T-cell (primary cell): ENCODE data around the gene MRPS9. TPM values are rescaled to one million over a fixed set of nuclear protein-coding genes. Genes with fewer than 3 reads are reported as not detected.
A peak's percentile ranks its signal among the peaks of the same experiment; 100 is the strongest.

Source experiments
- ATAC-seq, 4 experiments: fragments of 200-7000 bp in 3 of 4; fragments of 150-1000 bp in 1 of 4; cut with Tn5 transposase; replicated peaks in 1 of 4; 1 replicate in 3 of 4; 2 replicates in 1 of 4; pipeline ENCODE4 v1.10.0; 2021; ENCODE audit warnings: moderate library complexity in 3 of 4, mild to moderate bottlenecking in 2 of 4, moderate number of reproducible peaks in 1 of 4
- CTCF ChIA-PET, 2 donors: fragments of 300-600 bp; sonication (Branson Sonifier 250); formaldehyde crosslinking; loops; one replicate each; lab custom pipeline; 2022; ENCODE audit warnings: antibody characterized with exemption in 2 of 2; lab: Charles Lee
- POLR2A ChIA-PET, 2 donors: fragments of 300-600 bp; sonication (Branson Sonifier 250); formaldehyde crosslinking; loops; one replicate each; lab custom pipeline; 2022; ENCODE audit warnings: antibody characterized with exemption in 2 of 2; lab: Charles Lee
- DNase-seq, 35 experiments: peaks; one replicate each; pipeline versions ENCODE4 v3.0.0 to v3.0.0-alpha.2; 2013 to 2023
- H3K27ac ChIP-seq: one replicate; pipeline ENCODE4 v1.5.1; 2013; ENCODE audit warnings: low read length
- H3K27me3 ChIP-seq, 2 experiments: replicated peaks in 1 of 2; 1 replicate in 1 of 2; 2 replicates in 1 of 2; pipeline versions ENCODE4 v1.6.1 to v1.7.0; 2013; ENCODE audit warnings: low read length in 1 of 2, mixed read lengths in 1 of 2; ENCODE audit not compliant: control insufficient read depth in 2 of 2, insufficient read depth in 2 of 2; ENCODE audit errors: extremely low read depth in 1 of 2
- H3K36me3 ChIP-seq, 2 donors: 1 replicate in 1 of 2; 2 replicates in 1 of 2; pipeline versions ENCODE4 v1.6.1 to v1.7.0; 2013; ENCODE audit warnings: low read length in 1 of 2; ENCODE audit not compliant: control insufficient read depth in 2 of 2, insufficient read depth in 1 of 2; ENCODE audit errors: extremely low read depth in 1 of 2
- H3K4me1 ChIP-seq, 2 experiments: 1 replicate in 1 of 2; 2 replicates in 1 of 2; pipeline versions ENCODE4 v1.6.1 to v1.7.0; 2013; ENCODE audit warnings: low read length in 2 of 2, mixed read lengths in 1 of 2; ENCODE audit not compliant: insufficient read depth in 2 of 2, control insufficient read depth in 1 of 2; ENCODE audit errors: extremely low read depth in 1 of 2
- H3K4me3 ChIP-seq, 2 donors: 1 replicate in 1 of 2; 2 replicates in 1 of 2; pipeline versions ENCODE4 v1.5.1 to v1.7.0; 2013; ENCODE audit warnings: mild to moderate bottlenecking in 2 of 2, low read length in 1 of 2, moderate library complexity in 1 of 2; ENCODE audit not compliant: control insufficient read depth in 1 of 2; ENCODE audit errors: extremely low read depth in 1 of 2
- H3K9me3 ChIP-seq: 2 replicates; pipeline ENCODE4 v1.7.0; 2013
- H3K27ac Mint-ChIP-seq, 2 donors: one replicate each; pipeline ENCODE4 v1.8.0; 2020 to 2021; ENCODE audit warnings: mild to moderate bottlenecking in 2 of 2, mixed read lengths in 2 of 2
- H3K27me3 Mint-ChIP-seq, 2 donors: one replicate each; pipeline ENCODE4 v1.8.0; 2021 to 2022; ENCODE audit warnings: mixed read lengths in 2 of 2
- H3K36me3 Mint-ChIP-seq: one replicate; pipeline ENCODE4 v1.8.0; 2021; ENCODE audit warnings: mixed read lengths
- H3K4me1 Mint-ChIP-seq, 3 donors: one replicate each; pipeline ENCODE4 v1.8.0; 2020 to 2022; ENCODE audit warnings: mixed read lengths in 3 of 3, mild to moderate bottlenecking in 1 of 3
- H3K4me3 Mint-ChIP-seq, 3 donors: one replicate each; pipeline ENCODE4 v1.8.0; 2020 to 2022; ENCODE audit warnings: mild to moderate bottlenecking in 3 of 3, mixed read lengths in 3 of 3, moderate library complexity in 3 of 3
- H3K9me3 Mint-ChIP-seq, 3 donors: one replicate each; pipeline ENCODE4 v1.8.0; 2020 to 2022; ENCODE audit warnings: mixed read lengths in 3 of 3
- WGBS: methylation state at CpG from one replicate; pipeline ENCODE4 v1.1.5; 2013; ENCODE audit warnings: missing lambda C conversion rate; ENCODE audit not compliant: insufficient coverage; 5-methylcytosine and 5-hydroxymethylcytosine counted together
- total RNA-seq, 35 experiments: library from RNA in 6 of 35; stranded (reverse) in 6 of 35; fragments of 120-200 nt in 1 of 35; gene quantifications; one replicate each; pipeline versions ENCODE4 v1.2.1 to v1.2.4 and lab custom pipeline; 2013 to 2026

The MRPS9 gene
- total RNA-seq, 5 donors from 2014 or later (not counting 1 experiment from before 2014, with no cell fraction given), result 14.0 to 24.9 (median 19.5) TPM

DNA sequence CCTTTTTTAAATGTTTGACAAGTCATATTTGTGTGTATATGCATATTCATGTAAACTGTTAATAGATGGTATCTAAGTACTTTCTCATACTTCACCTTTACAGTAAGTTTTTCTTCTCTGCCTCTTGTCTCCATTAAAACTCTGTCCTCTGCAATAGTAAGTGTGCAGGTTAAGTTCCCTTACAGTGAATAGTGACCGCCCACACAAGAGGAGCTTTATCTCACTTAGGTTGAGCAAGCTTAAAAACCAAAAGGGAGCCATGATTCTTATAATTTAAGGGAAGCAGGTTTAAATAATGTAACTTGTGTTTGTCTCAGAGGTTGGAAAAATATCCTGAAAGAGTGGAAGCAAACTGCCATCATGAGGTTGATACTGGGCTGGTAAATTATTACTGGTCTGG is 61.3 kb downstream of the MRPS9 start:
- H3K9me3 Mint-ChIP-seq, result no peaks in the 10 kb centered on the region
- Histone ChIP-seq H3K36me3 (peaks cover 7 to 50% of the 10 kb centered on the region in 2 donors), H3K27me3 (no peaks in the 10 kb centered on the region), H3K4me1 (no peaks in the 10 kb centered on the region), H3K27ac (no peak overlapping the region), H3K4me3 (no peak overlapping the region), H3K9me3 (no peaks in the 10 kb centered on the region)
- DNase-seq (no peak), ATAC-seq (no peak)
- CTCF ChIA-PET, result no interaction called here
- H3K27me3 Mint-ChIP-seq, result no peaks in the 10 kb centered on the region
- H3K36me3 Mint-ChIP-seq, result peaks cover 66% of the 10 kb centered on the region
- no peak overlapping the region for H3K4me3 Mint-ChIP-seq
- H3K27ac Mint-ChIP-seq, result no peak overlapping the region
- POLR2A ChIA-PET, result interaction anchor here in 1 of 2 donors (0.6 kb wide), 1 partner anchor 253 kb away, joined by 3 read pairs; no protein-coding TSS in a partner anchor
- H3K4me1 Mint-ChIP-seq, result no peaks in the 10 kb centered on the region
- no CpG with 5 or more reads among the region's 1 CpG for WGBS

- H3K27me3 Mint-ChIP-seq, result no peaks in the 10 kb centered on the region
- Histone ChIP-seq H3K4me3 (no peak overlapping the region), H3K9me3 (no peaks in the 10 kb centered on the region), H3K36me3 (peaks cover 7 to 46% of the 10 kb centered on the region in 2 donors), H3K27ac (no peak overlapping the region), H3K27me3 (no peaks in the 10 kb centered on the region), H3K4me1 (no peaks in the 10 kb centered on the region)
- DNase-seq (no peak), ATAC-seq (no peak)
- H3K4me1 Mint-ChIP-seq, result no peaks in the 10 kb centered on the region
- H3K36me3 Mint-ChIP-seq, result peaks cover 58% of the 10 kb centered on the region
- 89% methylated on average over 7 of the region's 9 CpGs for WGBS
- H3K4me3 Mint-ChIP-seq, result no peak overlapping the region
- ChIA-PET POLR2A (no interaction called here), CTCF (no interaction called here)
- H3K9me3 Mint-ChIP-seq, result no peaks in the 10 kb centered on the region
- H3K27ac Mint-ChIP-seq, result no peak overlapping the region
Observed at GRCh38 chr2:105100046-105100840, 62.4 kb downstream of the MRPS9 start.

GRCh38 chr2:105102001-105102400 is 64.1 kb downstream of the MRPS9 start:
- no peaks in the 10 kb centered on the region for H3K9me3 ChIP-seq
- no peak overlapping the region for H3K4me3 ChIP-seq
- ChIA-PET CTCF (no interaction called here), POLR2A (no interaction called here)
- peaks cover 7 to 37% of the 10 kb centered on the region in 2 donors for H3K36me3 ChIP-seq
- Mint-ChIP-seq H3K27me3 (no peaks in the 10 kb centered on the region), H3K9me3 (no peaks in the 10 kb centered on the region), H3K36me3 (peaks cover 47% of the 10 kb centered on the region), H3K4me3 (no peak overlapping the region), H3K4me1 (no peaks in the 10 kb centered on the region), H3K27ac (no peak overlapping the region)
- DNase-seq (no peak), ATAC-seq (no peak)
- no peaks in the 10 kb centered on the region for H3K27me3 ChIP-seq
- H3K4me1 ChIP-seq, result no peaks in the 10 kb centered on the region
- H3K27ac ChIP-seq, result no peak overlapping the region
- 96% methylated on average over 12 of the region's 12 CpGs for WGBS

DNA sequence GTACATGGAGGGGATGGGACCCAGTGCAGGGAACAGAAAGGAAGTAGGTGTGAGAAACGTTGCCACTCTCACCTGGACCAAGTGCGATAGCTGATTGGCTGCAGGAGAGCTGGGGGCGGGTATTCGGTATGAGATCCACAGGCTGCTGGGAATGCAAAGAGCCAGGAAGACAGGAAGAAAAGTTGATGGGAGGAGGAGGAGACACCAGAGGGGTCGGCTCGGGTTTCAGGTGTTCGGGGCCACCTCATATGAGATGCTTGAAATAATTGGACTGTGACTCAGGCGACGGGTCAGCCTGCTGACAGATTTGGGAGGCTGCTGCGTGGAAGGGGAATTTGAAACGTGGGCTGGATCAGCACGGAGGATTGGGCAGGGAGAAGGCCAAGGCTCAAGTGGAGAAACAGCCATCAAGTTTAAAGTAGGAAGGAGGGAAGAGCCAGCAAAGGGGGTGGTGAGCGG is 65.1 kb downstream of the MRPS9 start:
- CTCF ChIA-PET, result interaction anchor here in 1 of 2 donors (1.0 kb wide), 1 partner anchor 136 kb away, joined by 5 read pairs; no protein-coding TSS in a partner anchor
- no peak overlapping the region for H3K4me3 Mint-ChIP-seq

DNA sequence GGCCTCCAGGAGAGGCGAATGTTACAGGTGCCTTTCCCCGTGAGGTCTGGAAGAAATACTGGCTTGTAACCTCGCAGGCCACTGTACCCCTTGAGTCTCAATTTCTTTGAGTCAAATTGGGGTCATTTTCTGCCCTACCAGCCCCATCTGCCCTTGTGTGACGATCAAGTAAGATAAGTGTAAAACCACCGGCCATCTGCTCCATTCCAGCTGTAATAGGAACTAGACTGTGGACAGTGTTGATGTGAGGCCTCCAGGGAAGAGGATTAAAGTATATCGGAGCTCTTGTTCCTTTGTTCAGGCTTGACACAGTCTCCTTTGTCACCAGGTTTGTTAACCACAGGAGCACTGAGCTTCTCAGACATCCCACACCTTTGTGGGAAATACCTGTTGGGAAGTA is 65.6 kb downstream of the MRPS9 start:
- ChIA-PET POLR2A (no interaction called here), CTCF (interaction anchor here in 1 of 2 donors (1.0 kb wide), 1 partner anchor 135 kb away, joined by 5 read pairs; no protein-coding TSS in a partner anchor)
- Mint-ChIP-seq H3K4me1 (no peaks in the 10 kb centered on the region), H3K27ac (no peak overlapping the region), H3K9me3 (no peaks in the 10 kb centered on the region), H3K27me3 (no peaks in the 10 kb centered on the region), H3K36me3 (peaks cover 36% of the 10 kb centered on the region), H3K4me3 (no peak overlapping the region)
- Histone ChIP-seq H3K4me1 (no peaks in the 10 kb centered on the region), H3K27ac (no peak overlapping the region), H3K9me3 (no peaks in the 10 kb centered on the region), H3K36me3 (peaks cover 7 to 23% of the 10 kb centered on the region in 2 donors), H3K4me3 (no peak overlapping the region), H3K27me3 (no peaks in the 10 kb centered on the region)
- ATAC-seq (no peak), DNase-seq (no peak)
- WGBS, result 97% methylated on average over 4 of the region's 6 CpGs

More for the DNA sequence above, 65.1 kb downstream of the MRPS9 start:
- DNase-seq (no peak), ATAC-seq (no peak)
- no peaks in the 10 kb centered on the region for H3K27me3 ChIP-seq
- H3K4me1 Mint-ChIP-seq, result no peaks in the 10 kb centered on the region
- POLR2A ChIA-PET, result no interaction called here
- no peaks in the 10 kb centered on the region for H3K27me3 Mint-ChIP-seq
- no peak overlapping the region for H3K4me3 ChIP-seq
- peaks cover 7 to 27% of the 10 kb centered on the region in 2 donors for H3K36me3 ChIP-seq
- no peaks in the 10 kb centered on the region for H3K9me3 ChIP-seq
- H3K9me3 Mint-ChIP-seq, result no peaks in the 10 kb centered on the region
- H3K36me3 Mint-ChIP-seq, result peaks cover 41% of the 10 kb centered on the region
- H3K4me1 ChIP-seq, result no peaks in the 10 kb centered on the region
- H3K27ac ChIP-seq, result no peak overlapping the region
- 91% methylated on average over 13 of the region's 13 CpGs for WGBS
- H3K27ac Mint-ChIP-seq, result peak overlapping the region in 1 of 2 donors; percentile 60

GRCh38 chr2:105104208-105104731 is 66.4 kb downstream of the MRPS9 start:
- no peak overlapping the region for H3K27ac Mint-ChIP-seq
- ATAC-seq, result no peak
- H3K4me3 ChIP-seq, result no peak overlapping the region

More at GRCh38 chr2:105104208-105104731, 66.4 kb downstream of the MRPS9 start:
- H3K9me3 ChIP-seq, result no peaks in the 10 kb centered on the region
- peaks cover 7 to 21% of the 10 kb centered on the region in 2 donors for H3K36me3 ChIP-seq
- DNase-seq, result no peak
- no peaks in the 10 kb centered on the region for H3K27me3 ChIP-seq
- H3K27me3 Mint-ChIP-seq, result no peaks in the 10 kb centered on the region
- H3K9me3 Mint-ChIP-seq, result no peaks in the 10 kb centered on the region
- POLR2A ChIA-PET, result no interaction called here
- no peaks in the 10 kb centered on the region for H3K4me1 ChIP-seq
- H3K36me3 Mint-ChIP-seq, result peaks cover 34% of the 10 kb centered on the region
- H3K27ac ChIP-seq, result no peak overlapping the region
- CTCF ChIA-PET, result interaction anchor here in 1 of 2 donors (1.0 kb wide), 1 partner anchor 134 kb away, joined by 5 read pairs; no protein-coding TSS in a partner anchor
- no peak overlapping the region for H3K4me3 Mint-ChIP-seq
- H3K4me1 Mint-ChIP-seq, result no peaks in the 10 kb centered on the region
- 100% methylated on average over 3 of the region's 8 CpGs for WGBS
